Measurements from ENCODE around the gene SH3GL1. TPM values are rescaled to one million over a fixed set of nuclear protein-coding genes. Genes with fewer than 3 reads are reported as not detected.

SH3GL1 gene
- total and polyA plus RNA-seq, 2 experiments from 2014 or later: 73.1 to 89.5 TPM

GRCh38 chr19:4371247-4372164 lies 28.8 kb downstream of the SH3GL1 start:
- no peaks in the 10 kb centered on the region for H3K9me3 Mint-ChIP-seq
- ATAC-seq: no peak
- peak overlapping the region; percentile 39; the same call in 1 of the 2 replicates for H3K27ac ChIP-seq (ENCODE audit: low read depth)
- H3K4me1 Mint-ChIP-seq: peaks cover 43% of the 10 kb centered on the region
- no peak overlapping the region for H3K4me3 ChIP-seq
- no peak overlapping the region for H3K27ac Mint-ChIP-seq
- no peak for TF ChIP-seq REST (IDR thresholded peaks at IDR 0.05; ENCODE audit: unreplicated experiment)
- TF ChIP-seq EZH2phosphoT487 (IDR thresholded peaks at IDR 0.05; ENCODE audit: unreplicated experiment): no peak
- no peak for TF ChIP-seq CTCF (conservative IDR thresholded peaks at IDR 0.05; ENCODE audit: low read depth in 2 of 2)
- no peak for TF ChIP-seq NANOG (IDR thresholded peaks at IDR 0.05; ENCODE audit: borderline replicate concordance)
- TF ChIP-seq STAT1 (IDR thresholded peaks at IDR 0.05; ENCODE audit: unreplicated experiment): no peak
- TF ChIP-seq EZH2 (IDR thresholded peaks at IDR 0.05; ENCODE audit: low read depth, unreplicated experiment): no peak
- TF ChIP-seq JUNB (IDR thresholded peaks at IDR 0.05; ENCODE audit: unreplicated experiment): no peak
- no peak for TF ChIP-seq ETS1 (IDR thresholded peaks at IDR 0.05)
- TF ChIP-seq ZNF462 (CRISPR knock-in tag; IDR thresholded peaks at IDR 0.05): no peak
- no peak for TF ChIP-seq POLR2AphosphoS5 (IDR thresholded peaks at IDR 0.05; ENCODE audit: low read depth)
- no peak for TF ChIP-seq ZNF331 (CRISPR knock-in tag; IDR thresholded peaks at IDR 0.05; ENCODE audit: low read depth)
- TF ChIP-seq ZNF114 (CRISPR knock-in tag; IDR thresholded peaks at IDR 0.05): no peak
- no peaks in the 10 kb centered on the region for H3K36me3 Mint-ChIP-seq (ENCODE audit: low read depth)
- no peaks in the 10 kb centered on the region for H3K36me3 ChIP-seq (ENCODE audit: insufficient read depth)
- no peaks in the 10 kb centered on the region for H3K27me3 ChIP-seq (ENCODE audit: insufficient read depth)
- H3K4me1 ChIP-seq (ENCODE audit: insufficient read depth): peaks cover 32% of the 10 kb centered on the region
- H3K4me3 Mint-ChIP-seq: no peak overlapping the region
- 0 out of 2 replicates have a peak, but pooled peaks cover 13% of the 10 kb centered on the region for H3F3A ChIP-seq (replicated peaks; ENCODE audit: low read depth)
- H3K9me2 ChIP-seq (ENCODE audit: insufficient read depth): no peaks in the 10 kb centered on the region
- peaks cover 16% of the 10 kb centered on the region; the same call in 1 of the 2 replicates for H4K20me1 ChIP-seq (replicated peaks; ENCODE audit: insufficient read depth)
- peaks cover 31% of the 10 kb centered on the region for H3K27me3 Mint-ChIP-seq (ENCODE audit: insufficient read depth, low read depth, poor library complexity)
- peaks cover 52% of the 10 kb centered on the region for H3K79me2 ChIP-seq (replicated peaks; ENCODE audit: insufficient read depth)
- no peak for DNase-seq (ENCODE audit: low spot score)
- no peak overlapping the region for H2AFZ ChIP-seq
- no peak overlapping the region for H3K4me2 ChIP-seq
